ENCODE results near the gene BHMT.

The BHMT gene

GRCh38 chr5:79133121-79133656, 21.6 kb downstream of the BHMT start:
- H3K27ac ChIP-seq, result peak overlapping the region; percentile 57
- no peak for TF ChIP-seq CTCF (conservative IDR thresholded peaks at IDR 0.05)

GRCh38 chr5:79133657-79134451, 22.2 kb downstream of the BHMT start:
- peak; percentile 89 for TF ChIP-seq CTCF (conservative IDR thresholded peaks at IDR 0.05)

GRCh38 chr5:79135790-79136553, 24.4 kb downstream of the BHMT start:
- no peak for TF ChIP-seq CTCF (conservative IDR thresholded peaks at IDR 0.05)
- H3K27ac ChIP-seq, result no peak overlapping the region

More at GRCh38 chr5:79133657-79134451, 22.2 kb downstream of the BHMT start:
- H3K27ac ChIP-seq, result peak overlapping the region; percentile 57

- no peak overlapping the region for H3K27ac ChIP-seq
Measured at GRCh38 chr5:79136618-79137017, 25.0 kb downstream of the BHMT start.

GRCh38 chr5:79140553-79140952, 28.9 kb downstream of the BHMT start:
- no peak overlapping the region for H3K27ac ChIP-seq
- no peak for TF ChIP-seq CTCF (conservative IDR thresholded peaks at IDR 0.05)

More at GRCh38 chr5:79136618-79137017, 25.0 kb downstream of the BHMT start:
- no peak for TF ChIP-seq CTCF (conservative IDR thresholded peaks at IDR 0.05)

- TF ChIP-seq CTCF (conservative IDR thresholded peaks at IDR 0.05), result no peak
- no peak overlapping the region for H3K27ac ChIP-seq
Measured at GRCh38 chr5:79143684-79144379, 32.2 kb downstream of the BHMT start.

GRCh38 chr5:79147076-79147475, 35.5 kb downstream of the BHMT start:
- H3K27ac ChIP-seq, result no peak overlapping the region
- no peak for TF ChIP-seq CTCF (conservative IDR thresholded peaks at IDR 0.05)

All from VCaP (cell line).